Daoy (cell line): Measurements from ENCODE around the gene FCRL5. TPM values are rescaled to one million over a fixed set of nuclear protein-coding genes. Genes with fewer than 3 reads are reported as not detected.

Source experiments
- DNase-seq: peaks from one replicate; pipeline ENCODE4 v3.0.0-alpha.2; 2015; ENCODE audit warnings: low read depth
- total RNA-seq: library from RNA; depleted of rRNA; stranded (reverse); fragments of >200 nt; shearing (Covaris generic); gene quantifications from 2 replicates; pipeline ENCODE4 v1.2.3, GENCODE V29; 2014

FCRL5 gene
- total RNA-seq, 1 experiment from 2014 or later = not detected

DNA sequence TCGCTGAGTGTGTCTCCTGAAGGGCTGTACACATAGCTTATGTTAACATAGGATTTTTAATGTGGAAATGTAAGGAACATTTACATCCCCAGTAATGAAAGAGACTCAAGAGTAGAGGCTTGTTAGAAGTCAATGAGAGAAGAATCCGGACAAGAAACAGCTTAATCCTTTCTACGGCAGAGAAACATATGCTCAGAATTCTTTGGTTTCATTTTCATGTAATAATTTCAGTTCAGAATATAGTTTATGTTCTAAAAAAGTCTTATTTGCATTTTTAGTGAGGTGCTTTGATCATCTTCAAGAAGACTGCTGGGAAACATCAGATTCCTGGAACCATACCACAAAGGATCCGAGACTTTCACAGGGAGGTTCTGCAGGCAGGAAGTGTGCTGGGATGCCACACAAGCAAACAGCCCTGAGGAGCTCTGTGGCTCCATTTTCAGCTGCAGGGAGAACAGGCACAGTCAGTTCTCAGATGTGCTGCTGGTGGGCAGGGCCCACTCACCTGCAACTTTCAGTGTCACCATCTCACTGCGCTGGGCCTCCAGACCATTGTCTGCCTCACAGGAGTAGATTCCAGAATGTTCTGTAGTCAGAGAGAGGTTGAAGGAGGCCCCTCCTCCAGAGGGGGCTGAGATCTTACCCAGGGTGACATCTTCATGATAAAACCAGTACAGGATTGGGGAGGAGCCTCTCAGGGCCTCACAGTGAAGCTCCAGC lies 28.4 kb downstream of the FCRL5 start:
- no peak for DNase-seq

DNA sequence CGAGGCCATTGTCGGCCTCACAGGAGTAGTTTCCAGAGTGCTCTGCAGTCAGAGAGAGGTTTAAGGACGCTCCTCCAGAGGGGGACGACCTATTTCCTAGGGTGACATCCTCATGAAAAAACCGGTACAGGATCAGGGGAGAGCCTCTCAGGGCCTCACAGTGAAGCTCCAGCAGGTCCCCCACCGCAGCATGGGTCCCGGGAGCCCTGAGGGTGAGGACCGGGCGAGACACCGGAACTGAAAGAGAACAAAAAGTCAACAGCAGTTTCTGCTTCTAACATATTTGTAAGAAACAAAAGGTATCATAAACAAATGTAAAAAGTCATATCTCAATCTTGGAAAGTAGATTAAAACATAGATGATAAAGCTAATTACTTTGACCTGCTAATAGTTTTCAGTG lies 31.3 kb downstream of the FCRL5 start:
- DNase-seq = no peak

DNA sequence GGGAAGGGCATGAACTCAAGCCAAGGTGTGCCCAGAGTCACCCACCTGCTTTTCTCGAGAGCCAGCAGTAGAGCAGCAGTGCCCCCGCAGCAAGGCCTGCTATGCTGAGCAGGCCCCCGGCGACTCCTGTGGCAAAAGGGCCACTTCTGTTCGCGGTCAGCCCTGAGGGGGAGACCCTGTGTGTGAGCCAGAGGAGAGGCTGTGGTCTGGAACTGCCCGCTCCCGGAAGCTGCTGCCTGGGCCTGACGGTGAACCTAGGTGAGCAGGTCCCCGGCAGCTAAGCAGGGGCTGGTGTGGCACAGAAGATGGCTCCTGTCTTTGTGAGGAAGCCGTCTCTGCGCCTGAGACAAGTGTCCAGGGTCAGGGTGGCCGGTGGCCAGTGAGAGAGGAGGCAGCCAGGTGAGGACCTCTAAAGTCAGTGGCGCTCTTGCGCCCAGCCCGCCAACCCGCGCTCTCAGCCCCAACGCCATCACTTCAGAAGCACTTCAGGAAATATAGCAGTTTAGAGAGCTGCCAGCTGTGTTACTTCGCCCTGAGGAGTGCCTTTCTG lies 31.9 kb downstream of the FCRL5 start:
- no peak for DNase-seq

DNA sequence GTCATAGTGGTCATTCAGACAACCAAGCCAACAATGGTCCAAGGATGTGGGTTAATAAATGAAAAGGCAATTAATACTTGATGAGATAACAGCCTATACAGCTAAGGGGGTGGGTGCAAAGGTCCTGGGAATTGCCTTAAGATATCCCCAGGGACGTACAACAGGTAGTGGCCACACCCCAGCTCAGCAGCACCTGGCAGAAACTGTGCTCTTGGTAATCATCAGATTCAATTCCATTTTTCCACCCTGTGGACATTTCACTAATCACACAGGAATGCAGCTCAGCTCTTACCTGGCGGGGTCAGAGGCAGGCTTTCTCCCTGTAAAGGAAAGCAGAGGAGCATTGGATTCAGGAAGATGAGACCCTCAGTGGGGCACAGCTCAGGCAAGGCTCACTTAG lies 32.9 kb downstream of the FCRL5 start:
- no peak for DNase-seq

DNA sequence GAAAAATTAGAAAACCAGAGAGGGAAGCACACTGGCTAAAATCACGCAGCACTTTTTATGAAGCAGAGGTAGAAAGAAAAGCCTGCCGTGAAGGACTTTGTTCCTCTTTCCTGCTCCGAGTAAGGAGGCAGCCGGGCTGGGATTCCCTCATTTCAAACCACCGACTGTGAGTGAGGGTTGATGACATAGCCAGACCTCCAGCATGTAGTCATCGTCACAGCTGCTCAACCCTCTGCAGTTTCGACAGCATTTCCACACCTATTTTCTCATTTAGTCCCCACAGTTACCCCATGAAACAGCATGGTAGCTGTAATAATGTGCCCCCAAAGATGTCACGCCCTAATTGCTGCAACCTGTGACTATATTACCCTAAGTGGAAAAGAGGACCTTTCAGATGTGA lies 35.3 kb downstream of the FCRL5 start:
- DNase-seq = no peak

DNA sequence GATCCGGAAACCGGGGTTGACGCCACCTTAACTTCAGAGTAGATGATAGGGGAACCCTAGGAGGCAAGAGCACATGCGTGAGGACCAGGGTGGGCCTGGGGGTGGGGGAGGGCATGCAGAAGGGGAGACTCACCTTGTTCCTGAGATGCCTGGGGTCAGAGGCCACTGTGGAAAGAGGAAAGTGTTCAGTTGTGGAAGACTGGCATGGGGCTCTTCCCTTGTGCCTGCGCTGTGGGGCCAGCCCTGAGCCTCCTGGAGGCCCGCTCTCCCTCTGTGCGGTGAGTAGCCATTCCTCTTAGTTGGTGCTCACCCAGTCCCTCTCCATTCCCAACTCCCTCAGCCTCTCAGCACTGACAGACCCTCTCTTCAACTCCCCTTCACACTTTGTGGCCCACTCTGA lies 36.6 kb downstream of the FCRL5 start:
- DNase-seq = no peak

DNA sequence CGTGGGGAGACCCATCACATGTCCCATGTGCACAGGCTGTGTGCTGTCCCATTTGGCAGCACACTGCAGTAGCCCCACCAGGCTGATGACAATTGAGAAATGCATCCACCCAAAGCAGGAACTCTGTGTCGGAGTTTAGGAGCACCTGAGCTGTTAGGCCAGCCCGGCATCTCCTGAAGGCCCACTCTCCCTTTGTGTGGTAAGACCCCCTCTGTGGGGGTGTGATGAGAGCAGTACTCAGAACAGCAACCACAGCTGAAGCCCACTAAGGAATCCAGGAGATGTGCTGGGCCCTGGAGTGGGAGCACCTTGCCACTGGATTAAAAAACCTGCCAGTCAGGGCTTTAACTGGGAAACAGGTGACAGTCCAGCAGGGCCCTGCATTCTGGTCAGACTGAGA lies 37.2 kb downstream of the FCRL5 start:
- no peak for DNase-seq

DNA sequence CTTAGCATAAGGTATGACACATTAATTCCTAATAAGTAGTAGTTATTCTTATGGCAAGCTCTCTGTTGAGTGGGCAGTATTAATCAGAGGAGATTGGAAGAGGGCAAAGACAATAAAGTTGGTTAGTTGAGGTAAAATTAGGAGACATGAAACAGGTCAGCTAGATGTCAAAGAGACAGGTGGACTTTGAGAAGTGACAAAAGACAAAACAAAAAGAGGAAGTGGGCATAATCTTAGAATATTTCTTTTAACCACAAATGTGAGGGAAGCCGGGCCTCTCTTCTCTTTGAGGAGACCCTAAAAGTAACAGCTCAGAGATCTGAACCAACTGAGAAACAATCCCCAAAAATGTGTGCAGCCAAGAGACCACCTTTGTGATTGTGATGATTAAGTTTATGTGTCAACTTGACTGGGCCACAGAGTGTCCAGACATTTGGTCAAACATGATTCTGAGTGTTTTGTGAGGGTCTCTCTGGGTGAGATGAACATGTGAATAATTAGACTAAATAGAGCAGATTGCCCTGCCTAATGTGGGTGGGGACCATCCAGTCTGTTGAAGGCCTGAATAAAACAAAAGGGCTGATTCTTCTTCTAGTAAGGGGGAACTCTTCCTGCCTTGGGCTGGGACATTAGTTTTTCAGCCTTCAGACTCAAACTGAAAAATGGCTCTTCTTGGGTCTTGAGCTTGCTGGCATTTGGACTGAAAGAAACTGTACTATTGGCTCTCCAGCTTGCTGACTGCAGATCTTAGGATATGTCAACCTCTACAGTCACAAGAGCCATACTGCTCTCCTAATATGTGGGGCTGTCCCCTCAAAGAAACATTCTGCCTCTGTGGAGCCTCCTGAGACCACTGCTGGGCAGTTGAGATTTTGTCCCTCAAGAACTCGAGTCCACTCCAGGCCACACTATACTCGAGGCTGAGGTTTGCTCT lies 40.0 kb downstream of the FCRL5 start:
- DNase-seq = no peak

DNA sequence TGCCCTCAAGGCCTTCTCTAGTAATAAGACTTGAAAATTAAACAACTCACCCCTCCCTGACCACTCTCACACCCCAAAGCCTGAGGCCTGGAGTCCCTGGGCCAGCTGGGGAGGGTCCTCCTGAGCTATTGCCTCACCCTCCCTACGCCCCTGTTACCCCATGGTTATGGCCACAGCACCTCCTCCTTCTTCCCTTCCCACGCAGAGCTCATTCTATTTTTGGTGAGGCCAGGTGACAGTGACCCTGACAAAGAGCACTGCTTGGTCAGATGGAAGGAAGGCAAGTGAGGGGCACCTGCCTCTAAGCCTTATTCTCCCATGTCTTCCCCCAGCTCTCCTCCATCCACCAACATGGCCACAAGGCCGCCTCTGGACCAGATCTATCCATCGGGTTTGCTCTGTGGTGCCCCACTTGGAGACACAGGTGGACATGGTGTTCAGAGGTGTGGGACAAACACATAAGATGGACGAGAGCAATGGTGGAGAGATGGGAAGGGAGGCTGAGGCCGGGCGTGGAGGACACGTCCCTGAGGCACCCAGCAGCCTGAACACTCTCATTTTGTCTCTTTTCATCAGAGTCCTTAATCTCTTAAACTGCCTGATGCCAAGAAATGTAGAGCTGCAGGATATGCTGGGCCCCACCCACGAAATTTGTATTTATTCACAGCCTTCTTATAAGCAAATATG lies 42.6 kb downstream of the FCRL5 start:
- DNase-seq = no peak

DNA sequence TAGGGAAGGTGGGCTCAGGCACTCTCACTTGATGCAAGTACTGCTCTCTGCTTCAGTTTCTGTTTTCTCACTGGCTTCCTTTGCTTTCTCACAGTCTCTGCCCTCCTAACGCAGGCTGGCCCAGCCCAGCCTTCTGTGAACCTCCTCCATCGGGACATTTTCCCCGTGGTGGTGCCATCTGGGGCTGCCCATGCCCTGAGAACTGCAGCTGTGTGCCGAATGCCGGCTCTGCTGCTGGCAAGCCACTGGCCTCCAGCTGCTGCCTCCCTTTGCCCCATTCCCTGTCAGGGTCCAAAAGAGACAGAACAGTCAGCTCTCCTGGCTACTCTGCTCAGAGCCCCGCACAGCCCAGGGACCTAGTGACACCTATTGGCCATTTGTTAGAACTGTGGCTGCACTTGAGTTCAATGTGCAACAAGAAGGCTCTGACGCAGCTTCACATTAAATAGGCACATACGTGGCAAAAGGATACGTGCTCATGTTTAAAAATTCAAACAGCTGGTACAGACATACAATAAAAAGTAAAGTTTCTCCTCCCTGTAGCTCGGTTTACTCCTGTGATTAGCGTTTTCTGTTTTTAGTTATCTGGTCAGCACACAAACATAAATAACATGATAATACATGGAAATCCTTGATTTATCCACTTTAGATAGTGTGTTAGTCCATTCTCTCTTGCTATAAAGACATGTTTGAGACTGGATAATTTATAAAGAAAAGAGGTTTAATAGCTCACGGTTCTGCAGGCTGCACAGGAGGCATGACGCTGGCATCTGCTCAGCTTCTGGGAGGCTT lies 46.6 kb downstream of the FCRL5 start:
- peak; percentile 68 for DNase-seq

DNA sequence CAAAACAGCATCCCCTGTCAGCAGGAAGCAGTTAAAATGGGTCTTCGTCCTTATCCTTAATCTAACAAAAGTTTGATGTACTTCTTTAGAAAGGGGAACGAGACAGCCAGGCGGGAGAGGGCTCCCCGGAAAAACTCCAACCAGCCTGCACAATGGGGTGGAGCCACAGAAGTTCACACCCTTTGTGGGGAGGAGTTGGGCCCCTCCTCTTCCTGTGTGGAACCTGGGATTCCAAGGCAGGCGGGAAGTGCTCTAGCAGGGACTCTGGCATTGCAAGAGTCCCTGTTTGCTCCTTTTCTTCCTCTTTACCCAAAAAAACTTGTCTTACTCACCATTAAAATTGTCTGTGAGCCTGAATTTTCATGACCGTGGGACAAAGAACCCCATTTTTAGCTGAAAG lies 47.7 kb downstream of the FCRL5 start:
- no peak for DNase-seq

DNA sequence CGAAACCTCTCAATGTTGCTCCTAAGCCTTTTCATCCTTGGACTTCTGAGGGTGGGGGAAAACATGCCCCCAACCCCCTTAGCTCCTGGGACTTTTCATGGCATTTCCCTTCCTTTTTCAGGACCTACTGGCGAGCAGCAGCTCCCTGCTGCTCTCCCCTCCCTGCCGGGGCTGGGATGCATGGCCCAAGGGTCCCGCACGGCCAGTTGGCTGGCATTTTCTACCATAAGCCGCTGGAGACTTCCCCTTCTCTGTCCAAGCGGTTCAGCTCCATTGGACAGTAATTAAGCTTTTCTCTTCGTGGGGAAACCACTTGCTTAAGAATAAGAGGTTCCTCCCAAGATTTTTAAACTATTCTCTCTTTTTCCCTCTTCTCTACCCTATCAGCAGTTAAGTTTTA lies 52.8 kb downstream of the FCRL5 start:
- DNase-seq = no peak

DNA sequence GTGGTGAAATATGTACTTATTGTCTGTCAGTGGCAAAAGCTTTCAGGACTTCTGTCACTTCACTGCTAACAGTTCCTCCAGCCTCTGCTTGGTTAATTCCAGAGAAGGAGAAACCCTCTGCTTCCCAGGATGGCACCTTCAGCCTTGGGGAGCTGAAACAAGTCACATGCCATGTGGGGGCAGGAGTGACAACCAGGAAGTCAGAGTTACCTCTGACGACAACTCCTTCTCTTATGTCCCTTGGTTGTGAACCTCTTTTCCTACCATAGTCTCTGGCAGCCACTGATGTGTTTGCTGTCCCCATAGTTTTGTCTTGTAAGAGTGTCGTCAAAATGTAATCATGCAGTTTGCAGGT lies 53.6 kb downstream of the FCRL5 start:
- no peak for DNase-seq

DNA sequence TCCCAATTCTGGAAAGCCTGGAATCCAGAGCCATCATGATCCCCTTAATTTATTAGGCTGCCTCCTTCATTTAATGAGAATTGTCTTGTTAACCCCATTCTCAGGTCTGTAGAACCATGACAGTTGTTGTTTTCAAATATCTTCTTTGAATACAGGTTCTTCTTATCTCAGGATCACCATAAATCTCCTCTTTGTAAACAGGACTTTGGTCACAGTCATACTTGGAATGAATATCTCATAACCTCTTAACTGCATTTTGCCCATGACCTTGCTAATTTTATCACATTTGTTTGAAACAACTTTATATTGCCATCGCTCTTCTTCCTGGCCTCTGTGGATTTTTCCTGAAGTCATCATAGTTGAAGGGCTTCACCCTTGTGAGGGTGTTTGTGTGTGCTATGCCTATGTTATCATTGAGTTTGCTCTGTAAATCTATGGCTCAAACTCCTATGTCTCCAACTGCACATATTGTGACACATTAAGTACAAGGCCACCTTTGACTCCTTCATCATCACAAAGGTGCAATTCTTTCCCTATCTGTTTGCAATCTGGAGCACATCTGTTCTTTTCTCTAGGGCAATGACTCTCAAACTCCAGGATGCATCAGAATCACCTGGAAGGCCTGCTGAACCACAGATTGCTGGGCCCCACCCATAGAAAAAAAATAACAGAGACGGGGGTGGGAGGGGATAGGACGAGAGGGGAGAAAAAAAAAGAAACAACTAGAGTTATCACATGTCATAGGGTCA lies 54.2 kb downstream of the FCRL5 start:
- DNase-seq = no peak

DNA sequence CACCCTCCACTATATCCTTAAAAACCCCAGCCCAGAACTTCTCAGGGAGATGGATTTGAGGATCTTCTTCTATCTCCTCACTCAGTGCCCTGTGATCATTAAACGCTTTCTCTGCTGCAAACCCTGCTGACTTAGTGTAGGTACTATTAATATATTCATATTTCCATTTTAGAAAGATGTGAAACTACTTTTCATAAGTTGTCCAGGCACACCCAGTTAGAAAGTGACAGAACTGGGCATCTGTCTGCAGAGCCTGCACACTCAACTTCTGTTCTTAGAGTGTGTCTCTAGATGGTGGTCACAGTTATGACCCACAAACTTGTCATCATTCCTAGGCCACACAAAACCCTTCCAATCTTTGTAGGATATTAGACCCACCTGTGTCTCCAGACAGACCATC lies 55.0 kb downstream of the FCRL5 start:
- DNase-seq = no peak

DNA sequence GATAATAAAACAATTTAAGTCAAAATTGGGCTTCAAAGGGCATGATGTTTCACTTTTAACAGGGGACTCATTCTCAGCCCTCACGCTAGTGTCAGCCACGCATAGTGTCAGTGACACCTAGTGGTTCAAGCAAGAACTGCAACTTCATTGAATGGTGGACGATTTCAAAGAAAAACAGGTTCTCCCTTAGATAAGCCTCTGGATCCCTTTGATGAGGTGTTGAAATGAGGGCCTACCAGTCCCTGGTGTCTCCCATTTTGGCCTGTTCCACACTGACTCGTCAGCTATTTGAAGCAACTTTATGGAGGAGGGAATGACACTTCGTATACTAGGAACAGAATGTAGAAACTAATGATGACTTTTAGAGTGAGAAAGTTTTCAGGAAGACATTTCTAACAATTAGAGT lies 56.2 kb downstream of the FCRL5 start:
- DNase-seq = peak; percentile 53

DNA sequence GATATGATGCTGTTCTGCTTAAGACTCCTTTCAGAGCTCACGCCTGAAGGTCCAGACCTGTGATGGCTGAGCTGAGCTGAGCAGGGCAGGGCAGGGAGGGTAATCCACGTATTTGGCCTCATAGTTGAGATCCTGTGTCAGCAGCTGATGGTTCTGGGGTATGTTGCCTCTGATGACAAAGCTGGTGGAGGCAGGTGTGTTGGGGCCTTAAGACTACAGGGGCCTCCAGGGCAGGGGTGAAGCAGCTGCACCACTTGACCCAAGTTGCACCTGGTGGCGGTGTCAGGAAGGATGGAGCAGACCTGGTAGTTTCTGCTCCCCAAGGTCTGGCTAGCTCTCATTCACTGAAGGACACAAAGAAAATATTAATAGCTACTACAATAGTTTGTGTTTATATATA lies 57.0 kb downstream of the FCRL5 start:
- DNase-seq = no peak

DNA sequence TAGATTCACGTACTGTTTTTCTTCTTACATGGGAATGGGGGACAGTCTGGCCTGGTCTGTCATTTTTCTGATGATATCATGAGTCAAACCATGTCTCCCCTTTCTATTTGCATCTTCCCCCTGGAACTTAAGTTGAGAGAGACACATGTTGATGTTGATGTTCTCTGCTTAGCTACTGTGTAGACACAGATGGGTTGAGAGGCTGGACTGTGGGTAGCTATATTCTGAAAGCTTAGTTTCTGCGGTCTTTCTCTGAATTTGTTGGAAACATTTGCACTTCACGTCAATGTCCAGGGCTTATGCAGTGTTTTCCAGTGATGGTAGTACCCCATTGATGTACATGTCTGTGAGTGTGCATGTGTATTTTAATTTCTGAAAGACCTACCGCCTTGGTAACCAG lies 58.2 kb downstream of the FCRL5 start:
- no peak for DNase-seq

DNA sequence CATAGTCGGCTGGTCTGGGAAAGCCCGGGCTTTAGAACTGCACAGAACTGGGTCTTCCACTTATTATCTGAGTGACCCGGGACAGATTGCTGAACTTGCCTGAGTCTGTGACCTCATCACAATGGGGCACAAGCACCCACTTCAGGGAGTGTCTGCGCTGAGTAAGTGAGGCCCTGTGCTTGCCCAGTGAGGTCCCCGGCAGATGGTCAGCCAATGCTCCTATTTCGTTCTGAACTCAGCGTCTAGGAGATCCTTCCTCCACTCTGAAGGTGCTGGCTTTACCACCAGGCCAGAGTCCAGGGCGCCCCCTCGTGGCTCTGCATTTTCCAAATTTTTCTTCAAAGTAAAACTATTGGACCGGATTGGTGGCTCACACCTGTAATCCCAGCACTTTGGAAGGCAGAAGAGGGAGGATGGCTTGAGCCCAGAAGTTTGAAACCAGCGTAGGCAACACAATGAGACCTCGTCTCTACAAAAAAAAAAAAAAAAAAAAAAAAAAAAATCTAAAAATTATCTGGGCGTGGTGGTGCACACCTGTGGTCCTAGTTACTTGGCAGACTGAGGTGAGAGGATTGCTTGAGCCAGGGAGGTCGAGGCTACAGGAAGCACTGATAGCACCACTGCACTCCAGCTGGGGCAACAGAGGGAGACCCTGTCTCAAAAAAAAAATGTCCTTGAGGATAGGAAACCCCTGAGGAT lies 61.7 kb downstream of the FCRL5 start:
- peak; percentile 61 for DNase-seq

DNA sequence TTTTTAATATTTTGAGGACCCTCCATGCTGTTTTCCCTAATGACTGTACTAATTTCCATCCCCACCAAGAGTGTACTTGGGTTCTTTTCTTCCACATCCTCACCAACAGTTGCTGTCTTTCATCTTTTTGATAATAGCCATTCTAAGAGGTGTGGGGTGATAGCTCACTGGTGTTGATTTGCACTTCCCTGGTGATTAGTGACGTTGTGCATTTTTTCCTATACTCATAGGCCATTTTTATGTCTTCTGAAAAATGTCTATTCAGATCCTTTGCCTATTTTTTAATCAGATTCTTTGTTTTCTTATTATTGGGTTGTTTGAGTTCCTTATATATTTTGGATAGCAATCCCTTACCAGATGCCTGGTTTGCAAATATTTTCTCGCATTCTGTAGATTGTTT lies 64.2 kb downstream of the FCRL5 start:
- no peak for DNase-seq
